HG02798 (cell line): ENCODE data around the gene CANT1.

ENCODE experiments used
- ATAC-seq: cut with Tn5 transposase; IDR thresholded peaks from one replicate; pipeline ENCODE4 v1.9.1; 2021; ENCODE audit warnings: mild to moderate bottlenecking; ENCODE audit not compliant: unreplicated experiment, poor library complexity

Gene CANT1

GRCh38 chr17:79009397-79010303, at the start of gene CANT1:
TSS of gene CANT1 (minus strand) at chr17:79009764. CDS start at chr17:78997622, 12,142 bp downstream.
- ATAC-seq: peak; percentile 97

DNA sequence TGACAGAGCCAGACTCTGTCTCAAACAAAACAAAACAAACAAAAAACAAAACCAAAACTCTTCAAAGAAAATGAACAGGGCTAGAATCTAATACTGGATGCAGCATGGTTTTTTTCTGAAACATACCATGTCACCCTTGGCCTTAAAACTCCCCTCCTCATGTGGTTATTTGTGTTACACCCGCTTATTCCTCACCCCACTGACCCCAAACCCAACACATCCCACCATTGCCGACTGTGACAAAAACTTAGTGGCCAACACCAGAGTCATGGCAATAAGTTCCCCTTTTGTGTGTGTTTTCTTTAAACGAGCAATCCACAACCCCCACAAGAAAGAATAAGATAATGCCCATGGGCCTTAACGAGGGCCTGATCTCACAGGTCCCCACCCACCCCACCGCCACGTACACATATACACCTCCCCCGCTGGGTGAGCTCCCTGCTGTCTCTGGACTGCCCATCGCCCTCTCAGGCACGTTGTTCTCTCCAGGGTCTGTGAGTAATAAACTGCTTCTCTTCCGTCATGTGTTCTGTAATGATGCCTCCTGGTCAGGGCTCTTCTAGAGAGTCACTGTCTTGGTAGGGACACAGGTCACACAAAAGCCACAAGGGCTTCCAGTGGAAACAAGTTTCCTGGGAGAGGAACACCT, 48.3 kb upstream of the CANT1 start:
- no peak for ATAC-seq

DNA sequence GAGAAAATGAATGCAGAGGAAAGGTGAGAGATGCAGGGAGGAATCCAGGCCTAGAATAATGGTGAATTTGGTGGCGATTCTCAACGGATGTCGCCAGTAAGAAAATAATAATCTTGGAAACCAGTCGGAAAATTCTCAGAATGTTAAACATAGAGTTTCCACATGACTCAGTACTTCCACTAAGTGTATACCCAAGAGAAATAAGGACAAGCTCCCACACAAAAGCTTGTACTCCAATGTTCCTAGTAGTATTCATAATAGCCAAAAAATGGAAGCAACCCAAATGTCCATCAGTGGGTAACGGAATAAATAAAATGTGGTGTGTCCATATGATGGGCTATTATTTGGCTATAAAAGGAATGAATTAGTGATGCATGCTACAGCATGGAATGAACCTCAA, 45.6 kb upstream of the CANT1 start:
- ATAC-seq: no peak

DNA sequence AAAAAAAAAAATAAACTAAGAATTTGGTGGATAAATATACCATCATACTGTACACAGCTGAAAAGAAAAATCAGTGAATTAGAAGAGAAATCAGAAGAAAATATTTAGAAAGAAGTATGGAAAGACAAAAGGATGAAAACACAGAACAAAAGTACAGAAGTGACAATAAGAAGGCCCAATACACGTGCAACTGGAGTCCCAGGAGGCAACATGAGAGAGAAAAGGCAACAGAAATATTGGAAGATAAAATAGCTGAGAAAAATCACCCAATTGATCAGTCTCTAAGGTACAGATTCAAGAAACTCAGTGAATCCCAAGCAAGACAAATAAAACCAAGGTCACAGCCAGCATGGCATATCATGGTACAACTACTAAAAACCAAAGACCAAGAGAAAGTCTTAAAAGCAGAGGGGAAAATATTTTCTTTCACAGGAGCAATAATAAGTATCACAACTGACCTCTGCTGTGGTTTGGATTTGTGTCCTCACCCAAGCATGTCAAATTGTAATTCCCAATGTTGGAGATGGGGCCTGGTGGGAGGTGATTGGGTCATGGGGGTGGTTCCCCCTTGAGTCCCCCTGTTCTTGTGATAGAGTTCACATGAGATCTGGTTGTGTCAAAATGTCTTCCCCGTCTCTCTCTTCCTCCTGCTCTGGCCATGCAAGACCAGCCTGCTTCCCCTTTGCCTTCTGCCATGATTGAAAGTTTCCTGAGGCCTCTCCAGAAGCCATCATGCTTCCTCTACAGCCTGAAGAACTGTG, 44.8 kb upstream of the CANT1 start:
- no peak for ATAC-seq

- ATAC-seq: no peak
Measured at GRCh38 chr17:79053251-79053925, 43.8 kb upstream of the CANT1 start.

- no peak for ATAC-seq
Measured at GRCh38 chr17:79052131-79052530, 42.6 kb upstream of the CANT1 start.

- no peak for ATAC-seq
Measured at GRCh38 chr17:79051306-79051705, 41.7 kb upstream of the CANT1 start.

DNA sequence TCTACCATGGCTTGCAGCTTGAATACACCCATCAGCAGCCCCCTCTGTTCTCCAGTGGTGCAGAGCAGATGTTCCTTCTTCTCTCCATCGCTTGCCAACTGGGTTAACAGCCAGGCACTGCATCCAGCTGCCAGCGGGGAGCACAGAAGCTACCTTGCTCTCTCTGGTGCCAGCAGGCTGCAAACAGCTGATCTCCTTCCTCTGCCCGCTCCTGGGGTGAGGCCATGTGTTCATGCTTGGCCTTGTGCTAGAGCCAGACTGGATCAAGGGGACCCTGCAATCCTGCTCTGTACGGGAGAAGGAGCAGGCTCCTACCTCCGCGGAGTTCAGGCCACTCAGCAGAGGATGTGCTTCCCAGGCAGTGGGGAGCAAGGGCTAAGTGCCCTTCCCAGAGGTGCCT, 41.0 kb upstream of the CANT1 start:
- ATAC-seq: no peak

GRCh38 chr17:79049821-79050220, 40.3 kb upstream of the CANT1 start:
- no peak for ATAC-seq

GRCh38 chr17:79048826-79049755, 39.5 kb upstream of the CANT1 start:
- ATAC-seq: no peak

DNA sequence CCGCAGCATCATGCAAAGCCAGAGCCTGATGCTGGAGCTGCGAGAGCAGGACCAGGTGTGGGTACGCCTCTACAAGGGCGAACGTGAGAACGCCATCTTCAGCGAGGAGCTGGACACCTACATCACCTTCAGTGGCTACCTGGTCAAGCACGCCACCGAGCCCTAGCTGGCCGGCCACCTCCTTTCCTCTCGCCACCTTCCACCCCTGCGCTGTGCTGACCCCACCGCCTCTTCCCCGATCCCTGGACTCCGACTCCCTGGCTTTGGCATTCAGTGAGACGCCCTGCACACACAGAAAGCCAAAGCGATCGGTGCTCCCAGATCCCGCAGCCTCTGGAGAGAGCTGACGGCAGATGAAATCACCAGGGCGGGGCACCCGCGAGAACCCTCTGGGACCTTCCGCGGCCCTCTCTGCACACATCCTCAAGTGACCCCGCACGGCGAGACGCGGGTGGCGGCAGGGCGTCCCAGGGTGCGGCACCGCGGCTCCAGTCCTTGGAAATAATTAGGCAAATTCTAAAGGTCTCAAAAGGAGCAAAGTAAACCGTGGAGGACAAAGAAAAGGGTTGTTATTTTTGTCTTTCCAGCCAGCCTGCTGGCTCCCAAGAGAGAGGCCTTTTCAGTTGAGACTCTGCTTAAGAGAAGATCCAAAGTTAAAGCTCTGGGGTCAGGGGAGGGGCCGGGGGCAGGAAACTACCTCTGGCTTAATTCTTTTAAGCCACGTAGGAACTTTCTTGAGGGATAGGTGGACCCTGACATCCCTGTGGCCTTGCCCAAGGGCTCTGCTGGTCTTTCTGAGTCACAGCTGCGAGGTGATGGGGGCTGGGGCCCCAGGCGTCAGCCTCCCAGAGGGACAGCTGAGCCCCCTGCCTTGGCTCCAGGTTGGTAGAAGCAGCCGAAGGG, 38.6 kb upstream of the CANT1 start:
- no peak for ATAC-seq

- no peak for ATAC-seq
Measured at GRCh38 chr17:79047291-79047920, 37.8 kb upstream of the CANT1 start.

- no peak for ATAC-seq
Measured at GRCh38 chr17:79046916-79047280, 37.3 kb upstream of the CANT1 start.

- ATAC-seq: no peak
Measured at GRCh38 chr17:79046197-79046915, 36.8 kb upstream of the CANT1 start.

DNA sequence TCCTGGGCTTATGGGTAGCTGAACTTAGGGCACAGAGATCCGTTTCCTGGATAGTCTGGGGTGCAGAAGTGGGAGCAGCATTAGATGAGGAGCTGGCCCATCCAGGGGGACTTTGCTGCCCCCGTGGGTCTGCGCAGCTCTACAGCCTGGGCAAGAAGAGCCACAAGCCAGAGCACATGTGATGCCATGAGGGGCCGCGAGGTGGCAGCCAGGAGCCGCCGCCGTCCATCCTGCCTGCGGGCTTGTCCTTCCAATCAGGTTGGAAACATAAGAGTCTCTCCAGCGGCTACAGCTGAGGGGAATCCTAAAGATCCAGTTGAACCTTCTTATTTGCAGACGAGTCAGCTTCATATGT, 36.3 kb upstream of the CANT1 start:
- ATAC-seq: peak; percentile 52

DNA sequence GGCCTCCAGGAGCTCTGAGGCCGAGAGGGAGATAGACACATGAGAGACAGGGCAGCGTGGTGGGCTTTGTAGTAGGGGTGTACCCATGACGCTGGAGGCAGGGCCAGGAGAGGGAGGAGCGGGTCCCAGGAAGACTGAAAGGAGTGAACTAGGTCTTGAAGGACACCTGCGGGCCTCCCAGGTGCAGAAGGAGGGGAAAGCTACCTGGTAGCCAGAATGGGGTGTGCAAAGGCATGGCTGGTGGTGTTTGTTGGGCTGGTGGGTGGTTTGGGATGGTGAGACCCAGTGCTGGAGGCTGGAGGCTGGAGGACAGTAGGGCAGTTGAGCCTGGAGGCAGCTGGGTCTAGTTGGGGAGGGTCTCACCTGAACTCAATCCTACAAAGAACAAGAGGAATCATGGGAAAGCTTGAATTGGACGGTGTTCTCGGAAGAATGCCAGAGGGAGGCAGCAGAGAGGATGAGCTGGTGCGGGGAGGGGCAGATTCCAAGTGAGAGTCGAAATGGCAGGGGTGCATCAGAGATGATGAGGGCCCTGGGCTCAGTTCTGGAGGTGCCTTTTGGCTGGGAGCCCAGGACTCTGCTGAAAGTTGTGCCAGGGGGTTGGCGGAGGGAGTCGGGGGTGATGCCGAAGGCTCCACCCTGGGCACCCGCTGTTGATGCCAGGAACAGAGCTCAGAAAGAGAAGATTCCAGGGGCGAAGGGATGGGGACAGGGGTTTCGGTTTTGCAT, 35.6 kb upstream of the CANT1 start:
- ATAC-seq: no peak

GRCh38 chr17:79044462-79044861, 34.9 kb upstream of the CANT1 start:
- ATAC-seq: no peak
